ENCODE measurements around the gene TMPRSS13. TPM values are rescaled to one million over a fixed set of nuclear protein-coding genes. Genes with fewer than 3 reads are reported as not detected.

The TMPRSS13 gene
- total and polyA plus RNA-seq, 2 of the 13 experiments (the other 11 are each of a cell fraction or from before 2014, with no cell fraction given), result not detected

DNA sequence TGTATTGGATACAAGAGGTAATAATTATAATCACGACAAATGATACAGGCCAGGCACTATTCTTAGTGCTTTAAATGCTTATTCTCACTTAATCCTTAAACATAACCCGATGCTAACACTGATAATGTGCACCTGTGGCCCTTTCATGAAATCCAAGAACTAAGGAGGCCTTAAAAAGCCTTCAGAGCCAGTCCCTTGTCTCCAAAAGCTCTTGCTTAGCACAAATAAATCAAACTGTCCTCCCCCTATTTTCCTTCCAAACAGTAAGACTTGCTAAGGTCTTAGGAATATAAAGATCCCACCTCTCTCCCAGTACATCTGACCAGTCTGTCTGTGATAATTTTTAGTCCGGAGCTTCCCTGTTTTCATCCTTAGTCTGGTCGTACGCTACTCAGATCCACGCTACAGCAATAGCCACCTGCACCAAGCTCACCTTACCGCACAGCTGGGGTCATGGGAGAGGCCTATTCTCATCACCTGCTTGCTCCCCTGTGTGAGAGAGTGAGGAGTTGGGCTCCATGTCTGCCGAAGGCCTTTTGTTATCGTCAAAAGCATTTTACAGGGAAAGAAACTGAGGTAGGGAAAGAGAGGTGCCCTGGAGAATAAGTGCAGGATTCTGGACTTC, 69.6 kb downstream of the TMPRSS13 start (continued):
- TF ChIP-seq MLXIP (CRISPR knock-in tag; IDR thresholded peaks at IDR 0.05; ENCODE audit: borderline replicate concordance) (no peak), ZNF83 (CRISPR knock-in tag; IDR thresholded peaks at IDR 0.05; ENCODE audit: borderline replicate concordance) (no peak), CCAR2 (optimal IDR thresholded peaks at IDR 0.05; ENCODE audit: low read depth, low read length) (no peak), ZC3H13 (CRISPR knock-in tag; IDR thresholded peaks at IDR 0.05) (no peak), CHD2 (IDR thresholded peaks at IDR 0.05; ENCODE audit: low read depth, low read length) (no peak)

DNA sequence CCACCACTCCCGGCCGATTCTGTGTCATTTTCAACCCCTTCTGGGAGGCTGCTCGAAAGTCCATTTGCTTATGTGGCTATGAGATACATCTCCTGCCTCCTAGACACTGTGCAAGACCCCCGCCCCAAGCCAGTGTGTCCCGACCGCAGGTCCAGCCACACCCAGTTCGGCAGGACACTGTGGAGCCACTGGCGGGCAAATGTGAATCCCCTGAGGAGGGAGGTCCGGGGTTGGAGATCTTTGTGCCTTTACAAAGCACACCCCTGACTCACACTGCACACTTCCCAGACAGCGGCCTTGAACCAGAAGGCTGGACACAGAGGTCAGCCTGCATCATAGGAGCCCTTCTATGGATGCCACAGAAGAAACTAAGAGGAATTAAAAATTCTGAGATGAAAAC, 70.1 kb downstream of the TMPRSS13 start:
- CTCF ChIA-PET (ENCODE audit: low intra/inter-chr PET ratio, low total read pairs), result no interaction called here
- POLR2A ChIA-PET, result no interaction called here

More for the DNA sequence above, 70.1 kb downstream of the TMPRSS13 start:
- Histone ChIP-seq H3K27me3 (ENCODE audit: control insufficient read depth in 1 of 2, insufficient read depth in 2 of 2, low read length in 2 of 2) (peaks cover 5 to 62% of the 10 kb centered on the region in 2 experiments; a peak in 4 of 5 replicates), H3K27ac (ENCODE audit: extremely low read length, insufficient read depth, low read length) (no peak overlapping the region), H3K79me2 (ENCODE audit: insufficient read depth, low read length) (no peaks in the 10 kb centered on the region), H3K4me3 (replicated peaks in 1 of 3; ENCODE audit: insufficient read depth in 1 of 3, low read depth in 2 of 3, low read length in 3 of 3) (no peak overlapping the region), H2AFZ (ENCODE audit: low read length) (no peak overlapping the region), H3K4me1 (ENCODE audit: insufficient read depth, low read length) (no peaks in the 10 kb centered on the region), H4K20me1 (ENCODE audit: insufficient read depth, low read length) (no peaks in the 10 kb centered on the region), H3K4me2 (ENCODE audit: low read depth, low read length) (no peak overlapping the region), H3K9ac (ENCODE audit: insufficient read depth, low read depth, low read length) (no peak overlapping the region), H3K36me3 (replicated peaks in 1 of 2; ENCODE audit: control insufficient read depth in 1 of 2, insufficient read depth in 2 of 2, low read length in 2 of 2) (no peaks in the 10 kb centered on the region), H3K9me3 (ENCODE audit: low read length) (no peaks in the 10 kb centered on the region)
- no peak for TF ChIP-seq NR2F6 (IDR thresholded peaks at IDR 0.05)
- TF ChIP-seq NR2F6 (CRISPR knock-in tag; IDR thresholded peaks at IDR 0.05), result 0 out of 2 replicates have a peak, but pooled peaks have one; percentile 11
- TF ChIP-seq MXI1 (IDR thresholded peaks at IDR 0.05; ENCODE audit: borderline replicate concordance, low read depth, low read length), result no peak
- TF ChIP-seq MAFF (IDR thresholded peaks at IDR 0.05; ENCODE audit: low read depth, low read length), result no peak
- in situ Hi-C loops (cut with HindIII; ENCODE audit: extremely low pct_ligation_motif_present, low pct_unique_long_range_greater_than_20kb) (no loop called here), intact Hi-C loops (cut with micrococcal nuclease; ENCODE audit: unreplicated experiment) (no loop called here)
- FAIRE-seq (no peak), DNase-seq (ENCODE audit: low spot score) (no peak), ATAC-seq (peak; percentile 61; the same call in 2 of the 3 replicates)
- WGBS (ENCODE audit: low lambda C conversion rate), result 25% methylated on average over 5 of the region's 10 CpGs
- no TSS peak for BruUV-seq (replicated peaks)

All from HepG2 (cell line).